SK-MEL-5 (cell line): Measurements from ENCODE around the gene HLA-C. TPM values are rescaled to one million over a fixed set of nuclear protein-coding genes. Genes with fewer than 3 reads are reported as not detected.
A peak's percentile ranks its signal among the peaks of the same experiment; 100 is the strongest.

Source experiments
- DNase-seq: peaks from one replicate; pipeline ENCODE4 v3.0.0-alpha.2; 2016; ENCODE audit warnings: low read depth, low spot score
- in situ Hi-C: cut with HindIII; loops from 2 replicates; pipeline ENCODE4 v1.10.0; 2016; ENCODE audit warnings: low sequenced_read_pairs, high pct_unique_total_duplicates, low pct_unique_long_range_greater_than_20kb
- polyA plus RNA-seq, 2 experiments: library from polyadenylated mRNA; depleted of rRNA; stranded (reverse); fragments of >200 nt; gene quantifications; 2 replicates each; pipeline ENCODE4 v1.2.3, GENCODE V29; 2015
- total RNA-seq: library from RNA; depleted of rRNA; stranded (reverse); fragments of >200 nt; shearing (Covaris generic); gene quantifications from 2 replicates; pipeline ENCODE4 v1.2.3, GENCODE V29; 2014; rRNA removed

HLA-C gene
- total RNA-seq, result 131 and 136 TPM in 2 replicates
- polyA plus RNA-seq (2015; cell fraction: cytosol; rRNA removed), result 271 and 303 TPM in 2 replicates
- polyA plus RNA-seq (2015; cell fraction: nucleus; rRNA removed), result 115 and 122 TPM in 2 replicates

DNA sequence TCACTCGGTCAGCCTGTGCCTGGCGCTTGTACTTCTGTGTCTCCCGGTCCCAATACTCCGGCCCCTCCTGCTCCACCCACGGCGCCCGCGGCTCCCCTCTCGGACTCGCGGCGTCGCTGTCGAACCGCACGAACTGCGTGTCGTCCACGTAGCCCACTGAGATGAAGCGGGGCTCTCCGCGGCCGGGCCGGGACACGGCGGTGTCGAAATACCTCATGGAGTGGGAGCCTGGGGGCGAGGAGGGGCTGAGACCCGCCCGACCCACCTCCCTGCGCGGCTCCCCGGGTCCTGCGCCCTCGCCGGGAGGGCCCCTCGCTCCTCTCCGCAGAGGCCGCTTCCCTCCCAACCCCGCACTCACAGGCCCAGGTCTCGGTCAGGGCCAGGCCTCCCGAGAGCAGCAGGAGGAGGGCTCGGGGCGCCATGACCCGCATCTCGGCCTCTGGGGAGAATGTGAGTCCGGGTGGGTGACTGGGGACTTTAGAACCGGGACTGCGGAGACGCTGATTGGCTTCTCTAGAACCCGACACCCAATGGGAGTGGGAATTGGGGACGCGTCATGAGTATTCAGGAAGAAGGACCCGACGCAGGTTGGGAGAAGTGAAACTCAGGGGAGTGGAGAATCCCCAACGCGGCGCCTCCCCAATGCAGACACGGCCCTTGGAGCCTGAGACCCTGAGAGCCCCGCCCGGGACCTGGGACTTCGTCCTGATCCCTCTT lies at the start of gene HLA-C:
Gene HLA-C, minus strand, starts transcription at position 452 of the 717 bp plus-strand sequence. Its CDS starts 21 bp downstream, at position 431.
- DNase-seq, result peak; percentile 96
- in situ Hi-C loops, result no loop called here

DNA sequence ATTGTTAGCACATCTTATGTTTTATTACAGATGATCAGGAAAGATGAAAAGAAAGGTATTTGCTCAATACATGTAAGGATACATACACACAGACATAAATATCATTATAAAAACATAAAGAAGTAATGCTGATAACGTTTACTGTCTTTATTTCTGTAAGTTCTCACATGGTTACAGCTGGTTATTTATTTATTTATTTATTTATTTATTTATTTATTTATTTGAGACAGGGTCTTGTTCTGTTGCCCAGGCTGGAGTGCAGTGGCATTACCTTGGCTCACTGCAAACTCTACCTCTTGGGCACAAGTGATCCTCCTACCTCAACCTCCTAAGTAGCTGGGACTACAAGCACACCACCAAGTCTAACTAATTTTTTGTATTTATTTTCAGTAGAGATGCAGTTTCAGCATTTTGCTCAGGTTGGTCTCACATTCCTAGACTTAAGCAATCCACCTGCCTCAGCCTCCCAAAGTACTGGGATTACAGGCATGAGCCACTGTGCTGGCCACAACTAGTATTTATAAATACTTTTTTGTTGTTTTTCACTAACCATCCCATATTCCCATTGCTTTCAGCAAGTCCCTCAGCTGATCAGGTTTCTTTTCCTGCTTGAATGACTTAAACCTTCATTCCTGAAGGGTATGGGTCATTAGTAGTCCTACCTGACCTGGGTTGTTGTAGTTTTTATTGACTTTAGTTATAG lies 49.3 kb upstream of the HLA-C start:
- no peak for DNase-seq
- in situ Hi-C loops, result no loop called here

DNA sequence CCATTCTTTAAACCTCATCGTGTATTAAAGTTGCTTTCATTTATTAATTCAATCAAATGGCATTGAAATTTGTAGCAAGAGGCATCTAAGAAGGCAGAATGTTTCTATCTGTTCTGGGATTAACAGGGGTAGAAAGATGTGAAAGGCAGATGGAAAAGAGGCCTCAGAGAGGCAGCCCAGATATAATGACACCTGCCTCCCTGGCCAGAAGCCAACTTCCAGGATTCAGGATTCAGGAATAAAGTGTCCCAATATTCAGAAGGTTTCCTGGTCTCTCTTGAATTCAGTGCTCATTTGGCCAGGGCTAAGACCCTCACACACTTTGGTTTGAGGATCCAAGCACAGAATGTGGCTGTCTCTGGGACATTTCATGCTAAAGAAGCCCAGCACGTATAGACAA lies 45.1 kb upstream of the HLA-C start:
- in situ Hi-C loops, result no loop called here
- DNase-seq, result no peak

DNA sequence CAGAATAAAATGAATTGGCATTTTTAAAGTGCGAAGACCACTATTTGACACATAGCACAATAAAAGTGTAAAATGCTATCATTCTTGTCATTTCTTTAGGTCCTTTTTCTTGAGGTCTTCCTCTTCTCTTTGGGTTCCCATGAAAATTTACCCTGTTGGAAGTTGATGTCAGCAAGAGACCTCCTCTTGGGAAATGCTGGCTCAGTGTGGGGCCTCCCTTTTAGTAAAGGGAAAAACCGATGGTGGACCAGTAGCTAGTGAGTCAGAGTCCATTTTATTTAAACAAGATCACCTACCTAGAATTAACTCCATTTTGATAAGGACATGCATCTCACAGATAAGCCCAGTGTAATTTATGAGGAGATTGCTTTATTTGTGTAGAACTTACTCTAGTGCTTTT lies 37.7 kb upstream of the HLA-C start:
- no peak for DNase-seq
- in situ Hi-C loops, result no loop called here

DNA sequence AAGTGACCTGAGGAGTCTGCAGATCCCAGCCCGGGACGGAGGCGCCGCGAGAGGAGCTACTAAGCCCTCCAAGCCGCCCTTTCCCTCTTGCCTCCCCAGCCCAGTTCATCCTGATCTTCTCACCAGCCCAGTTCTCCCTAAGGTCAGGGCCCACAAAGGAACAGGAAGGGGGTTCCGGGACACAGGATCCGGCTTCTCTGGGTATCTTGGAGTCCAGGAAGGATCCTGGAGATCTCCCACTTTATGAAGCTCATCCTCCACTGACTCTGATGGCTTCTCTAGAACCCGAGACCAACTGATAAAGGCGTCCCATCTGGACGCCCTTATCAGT lies 36.9 kb upstream of the HLA-C start:
- DNase-seq, result no peak
- in situ Hi-C loops, result no loop called here

DNA sequence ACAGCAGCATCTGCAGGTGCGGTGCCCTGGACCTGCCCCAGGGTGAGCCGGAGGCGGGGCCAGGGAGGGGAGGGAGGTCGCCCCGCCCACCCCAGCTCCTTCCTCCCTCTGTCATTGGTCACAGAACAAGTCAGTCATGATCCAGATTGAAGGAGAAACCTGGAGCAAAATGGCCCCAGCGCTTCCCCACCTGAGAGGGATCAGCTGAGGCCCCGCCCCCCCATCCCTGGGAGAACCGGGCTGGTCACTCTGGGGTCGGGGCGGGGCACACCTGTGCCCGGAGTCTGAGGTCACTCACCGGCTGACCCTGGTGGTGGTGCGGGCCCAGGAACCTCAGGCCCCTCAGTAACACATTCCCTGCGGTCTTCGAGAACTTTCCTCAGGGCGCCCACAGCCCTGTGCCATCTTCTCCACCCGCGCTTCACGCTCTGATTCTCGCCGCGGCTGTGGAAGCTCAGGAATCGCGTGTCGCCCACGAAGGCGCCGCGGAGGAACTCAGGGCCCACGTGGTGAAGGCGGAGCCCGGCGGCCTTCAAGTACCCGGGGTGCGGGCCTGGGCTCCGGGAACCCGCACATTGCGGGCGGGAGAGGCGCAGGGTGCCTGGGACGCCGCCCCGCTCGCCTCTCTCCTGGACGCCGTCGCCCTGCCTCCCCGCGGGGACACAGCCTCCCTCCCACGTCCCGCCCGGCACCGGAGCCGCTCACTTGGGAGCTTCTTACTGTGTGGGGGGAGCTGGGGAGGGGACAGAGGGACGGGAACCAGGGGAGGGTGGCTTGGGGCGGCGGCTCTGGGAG lies 36.4 kb upstream of the HLA-C start:
- DNase-seq, result no peak
- in situ Hi-C loops, result no loop called here

DNA sequence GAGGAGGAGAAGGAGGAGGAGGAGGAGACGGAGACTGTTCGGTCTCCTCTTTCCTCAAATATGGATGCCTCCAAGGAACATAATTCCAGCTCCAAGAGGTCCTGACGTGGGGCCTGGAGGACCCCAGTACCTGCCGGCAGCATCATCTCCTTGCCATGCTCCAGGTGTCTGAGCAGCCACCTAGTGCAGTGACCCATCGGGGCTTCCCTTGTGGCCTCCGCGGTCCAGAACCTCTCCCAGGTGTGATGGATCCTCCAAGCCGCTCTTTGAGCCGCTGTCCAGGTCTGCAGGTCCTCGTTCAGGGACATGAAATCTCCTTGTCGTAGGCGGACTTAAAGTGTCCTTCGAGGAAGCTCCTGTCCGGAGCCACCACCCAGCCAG lies 35.8 kb upstream of the HLA-C start:
- DNase-seq, result no peak
- in situ Hi-C loops, result no loop called here

DNA sequence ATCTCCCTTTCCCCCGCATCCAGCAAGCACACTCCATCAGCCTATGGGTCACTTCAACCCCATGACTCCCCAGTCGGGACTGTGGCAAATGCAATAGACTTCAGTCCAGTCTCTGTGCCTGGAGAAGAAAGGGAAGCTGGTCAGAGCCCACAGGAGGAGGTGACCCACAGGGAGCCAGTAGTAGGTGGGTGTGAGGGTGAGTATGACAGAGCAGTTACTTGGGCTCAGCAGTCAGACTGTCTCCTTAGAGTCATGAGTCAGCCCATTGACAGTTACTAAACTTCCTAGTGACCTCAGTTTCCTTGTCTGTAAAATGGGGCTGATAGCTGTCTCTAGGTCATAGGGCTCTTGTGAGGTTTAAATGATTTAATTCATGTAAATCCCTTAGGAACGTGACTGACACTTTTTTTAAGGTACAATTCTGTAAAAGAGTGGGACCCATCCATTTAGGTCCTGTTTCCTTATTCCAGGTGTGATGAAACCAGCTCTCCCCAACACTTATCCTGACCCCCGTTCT lies 33.9 kb upstream of the HLA-C start:
- in situ Hi-C loops, result no loop called here
- no peak for DNase-seq

DNA sequence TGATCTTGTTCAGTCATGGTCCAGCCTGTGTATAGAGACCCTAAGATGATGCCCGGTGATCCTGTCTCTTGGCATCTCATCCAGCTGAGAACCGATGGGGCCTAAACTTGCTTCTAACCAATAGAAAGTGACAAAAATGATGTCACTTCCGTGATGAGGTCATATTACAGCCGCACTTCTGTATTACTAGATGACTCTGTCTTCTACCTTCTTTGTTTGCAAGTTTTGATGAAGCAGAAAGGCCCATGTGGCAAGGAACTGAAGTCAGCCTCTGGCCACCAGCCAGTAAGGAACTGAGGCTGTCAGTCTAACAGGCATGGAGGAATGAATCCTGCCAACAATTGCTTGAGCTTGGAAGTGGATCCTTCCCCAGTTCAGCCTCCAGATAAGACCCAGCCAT lies 32.8 kb upstream of the HLA-C start:
- DNase-seq, result no peak
- in situ Hi-C loops, result no loop called here

DNA sequence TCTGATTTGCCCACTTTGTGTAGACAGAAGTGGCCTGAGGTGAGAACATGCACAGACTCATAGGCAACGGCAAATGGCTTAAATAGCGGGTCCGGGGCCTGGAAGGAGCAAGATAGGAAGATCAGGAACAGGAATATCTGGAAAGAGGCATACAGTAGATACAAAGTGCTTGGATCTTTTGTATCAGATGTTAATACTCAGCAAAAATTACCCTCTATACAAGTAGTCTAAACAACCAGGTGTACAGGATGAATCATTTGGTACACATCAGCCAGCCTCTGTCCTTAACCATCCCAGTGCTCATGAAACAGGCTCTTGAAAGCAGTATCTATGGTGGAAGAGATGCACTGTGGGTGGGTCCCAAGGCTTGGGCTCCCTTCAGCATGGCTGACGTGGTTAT lies 28.9 kb upstream of the HLA-C start:
- DNase-seq, result no peak
- in situ Hi-C loops, result no loop called here

DNA sequence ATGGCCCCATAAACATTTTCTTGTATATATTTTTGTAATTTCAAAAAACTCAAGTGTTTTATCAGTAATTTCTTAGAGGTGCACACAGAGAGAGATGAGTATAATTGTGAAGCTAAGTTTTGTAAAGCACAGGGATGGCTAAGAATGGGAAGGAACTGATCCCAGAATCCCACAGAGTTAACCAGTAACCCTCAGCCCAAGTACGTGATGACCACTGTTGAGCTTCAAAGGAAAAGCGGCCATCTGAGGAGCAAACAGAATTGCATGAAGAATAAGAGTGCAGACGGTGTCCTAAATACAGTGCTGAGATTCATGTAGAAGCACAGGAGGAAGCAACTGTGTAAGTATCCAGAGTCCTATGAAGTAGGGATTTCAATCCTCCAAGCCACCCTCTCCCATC lies 28.1 kb upstream of the HLA-C start:
- no peak for DNase-seq
- in situ Hi-C loops, result no loop called here

DNA sequence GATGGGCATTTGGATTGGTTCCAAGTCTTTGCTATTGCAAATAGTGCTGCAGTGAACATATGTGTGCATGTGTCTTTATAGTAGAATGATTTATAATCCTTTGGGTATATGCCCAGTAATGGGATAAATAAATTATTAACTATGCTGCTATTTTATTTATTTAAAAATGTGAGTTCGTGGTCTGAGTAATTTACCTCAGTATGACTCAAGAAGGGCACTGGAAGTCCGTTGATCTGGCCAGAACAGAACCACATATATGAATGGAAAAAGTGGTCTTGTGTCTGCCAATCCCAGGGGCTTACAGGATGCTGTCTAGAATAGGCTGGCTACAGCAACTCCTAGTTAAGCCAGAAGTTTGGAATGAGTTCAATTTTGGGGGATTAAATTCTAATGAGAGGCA lies 27.6 kb upstream of the HLA-C start:
- in situ Hi-C loops, result no loop called here
- DNase-seq, result no peak

DNA sequence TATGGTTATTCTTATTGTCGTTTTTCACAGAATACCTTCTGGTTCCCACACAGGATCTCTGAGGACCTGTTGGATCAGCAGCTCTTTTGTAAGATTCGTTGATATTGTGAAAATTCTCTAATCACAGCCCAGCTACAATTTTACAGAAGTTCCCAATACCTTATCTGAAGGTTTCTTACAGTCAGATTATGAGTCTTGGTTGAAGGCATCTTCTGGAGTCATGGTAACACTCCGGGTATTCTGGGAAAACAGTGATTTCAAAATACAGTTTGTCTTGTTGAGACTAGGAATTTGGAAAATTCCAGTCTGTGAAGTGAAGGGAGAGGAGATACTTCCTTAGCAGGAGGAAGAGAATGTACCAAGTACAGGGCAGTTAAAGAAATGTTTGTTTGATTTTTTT lies 22.2 kb upstream of the HLA-C start:
- in situ Hi-C loops, result no loop called here
- no peak for DNase-seq

DNA sequence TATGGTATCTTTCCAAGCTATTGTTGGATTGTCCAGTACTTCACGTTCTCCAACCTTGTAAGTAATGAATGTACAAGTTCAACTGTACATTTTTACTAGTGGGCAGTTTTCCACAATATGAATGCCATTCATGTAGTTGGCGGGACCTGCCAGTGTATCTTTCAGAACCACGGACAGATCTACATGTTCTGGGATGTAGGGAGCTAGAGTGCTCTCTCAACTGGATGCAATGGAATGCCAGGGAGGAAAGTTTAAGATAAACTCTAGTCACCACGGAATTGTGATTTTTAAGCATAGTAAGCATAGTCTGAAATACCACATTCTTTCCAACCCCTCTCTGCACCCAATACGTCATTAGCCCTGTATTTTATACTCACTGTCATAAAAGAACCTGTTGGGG lies 21.5 kb upstream of the HLA-C start:
- DNase-seq, result peak; percentile 17
- in situ Hi-C loops, result no loop called here

DNA sequence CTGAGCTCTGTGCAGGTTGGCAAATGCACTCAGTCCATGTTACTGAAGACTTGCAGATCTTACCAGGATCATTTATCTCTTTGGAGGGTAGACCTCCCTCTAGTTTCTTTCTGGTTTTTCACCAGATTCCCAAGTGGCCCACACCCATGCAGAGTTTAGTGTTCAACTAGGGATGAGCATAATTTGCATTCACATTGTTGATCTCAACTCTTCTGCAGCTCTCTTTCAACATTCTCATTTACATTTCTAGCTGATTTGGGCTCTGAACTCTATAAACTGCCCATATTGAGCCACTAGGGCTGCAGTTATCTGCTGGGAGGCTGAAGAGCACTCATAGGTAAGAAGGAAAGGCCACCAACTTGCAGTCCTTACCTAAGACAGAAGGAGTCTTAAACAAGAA lies 17.9 kb upstream of the HLA-C start:
- in situ Hi-C loops, result no loop called here

DNA sequence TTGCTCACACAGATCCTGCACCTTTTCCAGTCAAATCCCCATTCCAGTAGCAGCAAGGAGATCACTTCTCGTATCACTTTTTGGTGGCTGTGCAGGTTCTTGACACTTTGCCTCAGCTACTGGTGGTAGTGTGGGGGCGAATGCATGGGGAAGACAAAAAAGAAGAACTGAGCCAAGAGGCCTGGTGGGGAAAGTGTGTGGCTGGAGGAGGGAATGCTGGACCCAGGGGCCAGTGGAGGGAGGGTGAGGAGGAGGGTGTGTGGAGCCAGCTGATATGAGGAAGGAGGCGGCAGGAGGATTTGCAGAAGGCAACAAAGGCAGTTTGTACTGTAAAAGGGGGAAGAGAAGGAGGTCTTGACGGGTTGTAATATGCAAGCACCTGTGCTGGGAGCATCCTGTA lies 15.7 kb upstream of the HLA-C start:
- in situ Hi-C loops, result no loop called here
- DNase-seq, result no peak

More for the DNA sequence above, 17.9 kb upstream of the HLA-C start:
- no peak for DNase-seq

DNA sequence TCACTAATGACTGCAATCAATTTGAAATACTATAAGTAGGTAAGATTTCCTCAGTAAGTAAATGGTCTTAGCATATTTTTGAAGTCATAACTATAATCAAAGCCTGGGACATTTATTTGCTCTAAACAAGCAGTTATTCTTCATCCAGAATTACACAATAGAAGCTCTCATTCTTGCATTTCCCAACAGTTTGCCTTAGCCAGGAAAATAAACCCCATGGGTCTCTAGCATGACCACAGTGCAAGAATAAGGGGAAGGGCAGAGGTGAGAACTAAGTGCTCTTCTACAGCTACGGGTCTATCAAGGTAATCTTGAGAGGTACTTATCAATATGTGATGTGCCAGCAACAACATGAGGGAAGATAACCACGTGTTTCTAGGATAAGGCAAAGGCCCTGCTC lies 14.1 kb upstream of the HLA-C start:
- DNase-seq, result no peak
- in situ Hi-C loops, result no loop called here

DNA sequence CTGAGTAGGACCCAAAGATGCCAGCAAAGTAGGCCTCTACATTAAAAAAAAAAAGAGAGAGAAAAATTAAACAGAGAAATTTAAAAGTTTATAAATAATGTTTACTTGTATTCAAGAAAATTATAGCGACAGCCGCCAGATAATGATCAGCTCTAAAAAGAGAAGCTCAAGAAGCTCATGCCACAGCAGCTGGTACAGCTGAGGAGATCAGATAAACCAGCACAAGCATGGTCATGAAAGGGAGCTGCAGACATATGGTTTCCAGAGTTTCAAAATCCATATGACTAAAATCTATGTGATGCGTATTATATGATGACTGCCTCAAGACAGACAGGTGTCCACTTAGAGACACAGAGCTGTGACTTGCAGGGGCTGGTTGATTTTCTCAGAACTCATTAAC lies 13.6 kb upstream of the HLA-C start:
- in situ Hi-C loops, result no loop called here
- no peak for DNase-seq
